Hippocampal formation (tissue), 2 donors: ENCODE measurements around the gene STARD7.
"Not testable (repeated sequence)": the region's sequence is repeated elsewhere in the genome, so short reads cannot be mapped to it uniquely, and the experiment has no call there.

Experiments
- DNase-seq, 2 donors: peaks; one replicate each; lab custom pipeline; 2025; lab: John Stamatoyannopoulos, UW

STARD7 gene

GRCh38 chr2:96208143-96209010 is at the start of gene STARD7:
STARD7 (minus strand) TSS chr2:96208827; CDS start chr2:96208434, 393 bp downstream.
- peak; percentile 95 for DNase-seq

- not testable (repeated sequence) for DNase-seq
Observed at GRCh38 chr2:96257744-96258143, 49.1 kb upstream of the STARD7 start.

- no peak for DNase-seq
Observed at GRCh38 chr2:96256611-96257113, 48.0 kb upstream of the STARD7 start.

- DNase-seq, result no peak
Observed at GRCh38 chr2:96254571-96254970, 45.9 kb upstream of the STARD7 start.

GRCh38 chr2:96253006-96253405 is 44.4 kb upstream of the STARD7 start:
- no peak for DNase-seq

GRCh38 chr2:96252526-96252925 is 43.9 kb upstream of the STARD7 start:
- no peak for DNase-seq

- DNase-seq, result peak; percentile 25 to 32
Observed at GRCh38 chr2:96251721-96252292, 43.2 kb upstream of the STARD7 start.

GRCh38 chr2:96250188-96250587 is 41.6 kb upstream of the STARD7 start:
- no peak for DNase-seq

GRCh38 chr2:96249654-96250053 is 41.0 kb upstream of the STARD7 start:
- no peak for DNase-seq

- no peak for DNase-seq
Observed at GRCh38 chr2:96248624-96249023, 40.0 kb upstream of the STARD7 start.

- no peak for DNase-seq
Observed at GRCh38 chr2:96247896-96248295, 39.3 kb upstream of the STARD7 start.

- DNase-seq, result no peak
Observed at GRCh38 chr2:96247009-96247408, 38.4 kb upstream of the STARD7 start.

- DNase-seq, result no peak
Observed at GRCh38 chr2:96245609-96246390, 37.2 kb upstream of the STARD7 start.

GRCh38 chr2:96243843-96244242 is 35.2 kb upstream of the STARD7 start:
- DNase-seq, result no peak

- DNase-seq, result peak; percentile 30 to 48
Observed at GRCh38 chr2:96241900-96242611, 33.4 kb upstream of the STARD7 start.

GRCh38 chr2:96241227-96241626 is 32.6 kb upstream of the STARD7 start:
- no peak for DNase-seq

- no peak for DNase-seq
Observed at GRCh38 chr2:96240341-96241038, 31.9 kb upstream of the STARD7 start.

GRCh38 chr2:96239745-96240264 is 31.2 kb upstream of the STARD7 start:
- DNase-seq, result no peak

GRCh38 chr2:96239091-96239490 is 30.5 kb upstream of the STARD7 start:
- no peak for DNase-seq

GRCh38 chr2:96238266-96238665 is 29.6 kb upstream of the STARD7 start:
- DNase-seq, result no peak

GRCh38 chr2:96236882-96237281 is 28.3 kb upstream of the STARD7 start:
- DNase-seq, result no peak
